Stimulated activated naive CD8-positive, alpha-beta T cell treated with anti-CD3 and anti-CD28 coated beads, Interleukin-15, Interleukin-2, amounts not matched to agents 100 ng/mL and 50 ng/mL, for 24 hours (primary cell): ENCODE measurements around the gene KCNQ1OT1.

Experiments used
- H3K27ac Mint-ChIP-seq: one replicate; pipeline ENCODE4 v1.8.0; 2021; ENCODE audit warnings: mild to moderate bottlenecking, mixed read lengths
- H3K27me3 Mint-ChIP-seq: one replicate; pipeline ENCODE4 v1.8.0; 2021; ENCODE audit warnings: mixed read lengths
- H3K36me3 Mint-ChIP-seq: one replicate; pipeline ENCODE4 v1.8.0; 2021; ENCODE audit warnings: low read depth, mixed read lengths
- H3K4me1 Mint-ChIP-seq: one replicate; pipeline ENCODE4 v1.8.0; 2021; ENCODE audit warnings: low read depth, mixed read lengths
- H3K4me3 Mint-ChIP-seq: one replicate; pipeline ENCODE4 v1.8.0; 2021; ENCODE audit warnings: mild to moderate bottlenecking, mixed read lengths
- H3K9me3 Mint-ChIP-seq: one replicate; pipeline ENCODE4 v1.8.0; 2021; ENCODE audit warnings: mixed read lengths

Gene KCNQ1OT1

DNA sequence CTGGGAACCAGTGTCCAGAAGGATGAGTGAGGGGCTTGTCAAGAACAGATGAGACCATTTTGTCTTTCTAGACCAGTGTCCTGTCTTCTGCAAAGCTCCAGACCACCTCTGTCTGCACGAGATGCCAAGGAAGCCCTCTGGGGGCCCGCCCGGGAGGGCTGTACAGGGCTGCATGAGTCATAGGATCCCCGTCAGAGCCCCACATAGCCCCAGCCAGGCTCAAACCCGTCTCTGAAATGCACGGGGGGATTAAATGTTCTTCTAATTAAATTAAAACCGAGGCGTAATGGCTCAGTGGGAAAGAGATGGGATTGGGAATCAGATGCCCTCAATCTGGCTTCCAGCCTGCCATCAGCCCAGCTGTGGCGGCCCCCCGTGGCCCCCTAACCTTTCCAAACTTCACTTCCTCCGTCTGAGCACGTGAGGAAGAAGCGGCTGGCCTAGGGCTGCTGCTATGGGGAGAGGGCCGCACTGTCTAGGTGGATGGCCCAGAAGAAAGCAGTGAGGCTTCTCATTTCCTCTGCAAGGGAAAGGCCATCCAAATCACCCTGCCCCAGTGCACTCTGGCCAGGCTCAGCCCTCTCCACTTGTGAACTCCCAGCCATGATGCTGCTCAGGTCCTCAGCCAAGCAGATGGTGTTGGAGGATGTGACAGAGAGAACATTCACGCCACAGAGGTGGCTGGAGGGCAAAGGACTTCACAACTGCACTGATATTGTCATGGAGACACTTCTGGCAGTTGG lies 32.8 kb downstream of the KCNQ1OT1 start:
- Mint-ChIP-seq H3K36me3 (no peaks in the 10 kb centered on the region), H3K27ac (no peak overlapping the region), H3K27me3 (no peaks in the 10 kb centered on the region), H3K4me3 (no peak overlapping the region), H3K9me3 (no peaks in the 10 kb centered on the region), H3K4me1 (no peaks in the 10 kb centered on the region)

- H3K4me3 Mint-ChIP-seq: no peak overlapping the region
- H3K9me3 Mint-ChIP-seq: no peaks in the 10 kb centered on the region
- no peaks in the 10 kb centered on the region for H3K27me3 Mint-ChIP-seq
- H3K27ac Mint-ChIP-seq: no peak overlapping the region
- no peaks in the 10 kb centered on the region for H3K36me3 Mint-ChIP-seq
- H3K4me1 Mint-ChIP-seq: no peaks in the 10 kb centered on the region
Observed at GRCh38 chr11:2666401-2666741, 33.4 kb downstream of the KCNQ1OT1 start.

DNA sequence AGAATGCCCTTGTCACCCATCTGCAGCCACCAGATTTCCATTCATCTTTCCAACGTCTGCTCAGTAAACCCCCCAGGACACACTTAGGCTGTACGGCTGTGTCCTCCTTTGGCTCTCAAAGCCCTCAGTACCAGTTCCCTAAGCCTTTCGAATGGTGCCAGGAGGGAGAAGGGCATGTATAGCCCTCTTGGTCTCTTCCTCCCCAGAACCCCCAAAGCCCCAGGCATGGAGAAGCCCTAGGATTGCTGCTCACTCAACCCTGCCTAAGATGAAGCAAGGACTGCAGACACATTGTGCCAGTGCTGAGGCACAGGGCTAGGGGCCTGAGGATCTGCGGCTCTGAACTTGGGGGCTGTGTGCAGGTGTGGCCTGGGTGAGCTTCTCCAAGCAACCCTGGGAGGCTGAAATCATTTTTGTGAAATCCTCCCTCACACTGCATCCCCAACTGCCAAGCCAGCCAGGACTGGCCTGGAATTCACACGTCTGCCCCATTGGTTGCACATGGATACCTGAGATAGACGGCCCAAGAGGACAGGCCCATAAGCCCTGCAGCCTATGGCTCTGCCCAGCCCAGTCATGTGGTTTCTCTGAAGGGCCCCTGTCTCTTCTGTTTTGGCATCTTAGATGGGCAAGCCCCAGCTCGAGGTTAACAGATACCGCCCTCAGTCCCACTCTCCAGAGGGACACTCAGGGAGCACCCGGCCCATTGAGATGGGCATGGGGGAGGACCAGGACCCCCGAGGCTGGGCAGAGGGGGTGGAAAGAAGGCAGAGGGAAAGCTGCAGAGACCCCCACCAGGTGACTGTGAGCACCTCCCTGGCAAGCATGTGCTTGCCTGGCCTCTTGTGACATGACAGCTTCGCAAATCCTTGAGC lies 34.0 kb downstream of the KCNQ1OT1 start:
- Mint-ChIP-seq H3K4me1 (no peaks in the 10 kb centered on the region), H3K27ac (no peak overlapping the region), H3K27me3 (no peaks in the 10 kb centered on the region), H3K9me3 (peaks cover 3% of the 10 kb centered on the region), H3K4me3 (no peak overlapping the region), H3K36me3 (no peaks in the 10 kb centered on the region)

- Mint-ChIP-seq H3K4me1 (no peaks in the 10 kb centered on the region), H3K9me3 (peaks cover 4% of the 10 kb centered on the region), H3K27ac (no peak overlapping the region), H3K4me3 (no peak overlapping the region), H3K36me3 (peaks cover 4% of the 10 kb centered on the region), H3K27me3 (no peaks in the 10 kb centered on the region)
Observed at GRCh38 chr11:2664791-2665525, 34.8 kb downstream of the KCNQ1OT1 start.

DNA sequence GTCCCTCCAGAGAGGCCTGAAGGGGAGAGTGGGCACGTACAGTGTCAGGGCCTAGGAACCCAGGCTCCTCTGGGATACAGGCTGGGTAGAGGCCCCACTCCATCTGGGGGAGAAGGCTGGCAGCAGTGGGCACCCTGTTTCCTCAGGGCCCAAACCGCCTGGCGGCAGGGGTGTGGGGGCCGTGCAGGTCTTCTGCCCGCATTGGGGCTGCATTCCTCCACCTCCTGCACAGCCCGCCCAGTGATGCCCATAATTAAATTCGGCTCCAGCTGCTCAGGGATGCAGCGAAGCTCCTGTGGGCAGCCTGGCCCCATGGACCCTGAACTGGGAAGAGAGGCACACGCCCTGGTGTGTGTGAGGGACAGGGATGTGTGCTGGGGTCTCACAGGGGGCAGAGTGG lies 35.4 kb downstream of the KCNQ1OT1 start:
- H3K36me3 Mint-ChIP-seq: peaks cover 4% of the 10 kb centered on the region
- H3K27me3 Mint-ChIP-seq: no peaks in the 10 kb centered on the region
- no peak overlapping the region for H3K4me3 Mint-ChIP-seq
- H3K27ac Mint-ChIP-seq: no peak overlapping the region
- H3K4me1 Mint-ChIP-seq: no peaks in the 10 kb centered on the region
- H3K9me3 Mint-ChIP-seq: peaks cover 4% of the 10 kb centered on the region

- Mint-ChIP-seq H3K4me1 (no peaks in the 10 kb centered on the region), H3K27ac (no peak overlapping the region), H3K9me3 (peaks cover 4% of the 10 kb centered on the region), H3K36me3 (peaks cover 8% of the 10 kb centered on the region), H3K27me3 (no peaks in the 10 kb centered on the region), H3K4me3 (no peak overlapping the region)
Observed at GRCh38 chr11:2663915-2664314, 35.9 kb downstream of the KCNQ1OT1 start.

DNA sequence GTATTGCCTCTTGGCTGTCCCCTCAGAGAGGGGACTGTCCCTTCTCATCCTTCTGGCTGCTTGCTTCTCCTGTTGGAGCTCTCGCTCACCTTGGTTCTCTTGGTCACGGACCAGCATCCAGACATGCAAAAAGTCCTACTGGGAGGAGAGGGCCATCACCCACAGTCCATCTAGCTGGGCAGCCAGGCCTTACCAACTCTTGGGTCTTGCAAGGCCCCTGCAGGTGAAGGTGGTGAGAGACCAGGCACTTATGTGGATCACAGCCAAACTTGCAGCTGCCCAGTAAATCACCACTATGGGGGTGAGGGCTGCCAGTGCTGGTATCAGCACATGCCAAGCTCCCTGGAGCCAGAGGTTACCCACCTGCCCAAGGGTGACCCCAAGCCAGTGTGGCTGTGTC lies 36.3 kb downstream of the KCNQ1OT1 start:
- H3K27me3 Mint-ChIP-seq: no peaks in the 10 kb centered on the region
- H3K4me1 Mint-ChIP-seq: no peaks in the 10 kb centered on the region
- no peak overlapping the region for H3K4me3 Mint-ChIP-seq
- H3K9me3 Mint-ChIP-seq: peaks cover 4% of the 10 kb centered on the region
- H3K36me3 Mint-ChIP-seq: peaks cover 10% of the 10 kb centered on the region
- no peak overlapping the region for H3K27ac Mint-ChIP-seq

DNA sequence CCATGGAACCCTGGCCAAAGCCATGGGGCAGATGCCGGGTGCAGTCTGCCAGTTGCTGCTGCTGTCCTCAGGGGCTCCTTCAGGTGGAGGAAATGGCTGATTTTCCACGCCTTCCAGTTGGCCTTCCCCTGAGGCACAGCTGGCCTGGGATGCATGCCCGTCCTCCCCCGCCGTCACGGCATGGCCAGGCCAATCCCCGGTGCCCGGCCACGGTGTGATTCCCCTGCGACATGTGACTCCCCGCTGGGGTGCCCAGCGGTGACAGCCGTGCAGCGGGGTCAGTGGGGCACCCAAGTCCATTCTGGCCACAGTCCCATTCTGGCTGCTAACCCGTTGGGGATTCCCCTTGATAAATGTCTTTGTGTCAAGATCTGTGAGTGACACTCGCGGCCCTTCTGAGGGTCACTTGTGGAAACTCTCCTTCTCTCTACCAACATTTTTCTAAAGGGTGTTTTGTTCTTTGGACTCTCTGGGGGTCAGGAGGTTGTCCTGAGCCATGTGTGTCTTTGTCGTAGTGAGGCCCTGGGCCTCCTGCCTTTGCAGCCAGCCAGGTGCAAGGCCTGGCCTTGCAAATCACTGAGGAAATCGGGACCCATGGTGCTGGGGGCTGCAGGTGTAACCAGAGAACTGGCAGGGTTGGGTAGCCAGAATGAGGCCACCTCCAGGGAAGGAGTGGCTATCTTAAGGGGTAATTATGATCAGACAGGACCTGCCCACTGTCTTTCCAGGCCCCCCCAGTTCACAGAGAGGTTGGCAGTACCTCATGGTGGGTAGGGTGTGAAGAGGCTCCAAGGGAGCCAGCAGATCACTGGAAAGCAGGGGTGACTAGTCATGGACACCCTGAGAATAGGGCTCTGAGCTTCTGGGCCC lies 37.1 kb downstream of the KCNQ1OT1 start:
- H3K36me3 Mint-ChIP-seq: peaks cover 10% of the 10 kb centered on the region
- no peak overlapping the region for H3K27ac Mint-ChIP-seq
- H3K4me1 Mint-ChIP-seq: no peaks in the 10 kb centered on the region
- no peak overlapping the region for H3K4me3 Mint-ChIP-seq
- H3K27me3 Mint-ChIP-seq: no peaks in the 10 kb centered on the region
- peaks cover 4% of the 10 kb centered on the region for H3K9me3 Mint-ChIP-seq

DNA sequence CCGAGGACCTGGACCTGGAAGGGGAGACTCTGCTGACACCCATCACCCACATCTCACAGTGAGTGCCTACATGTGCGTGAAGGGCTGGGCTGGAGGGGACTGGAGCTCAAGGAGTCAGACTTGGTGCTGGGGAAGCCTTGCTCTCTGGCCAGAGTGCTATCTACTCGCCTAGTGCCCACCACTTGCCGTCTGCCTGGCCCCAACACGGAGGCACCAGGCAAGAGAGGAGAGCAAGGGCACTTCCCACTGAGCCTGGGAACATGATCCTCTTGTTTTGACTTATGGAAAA lies 37.8 kb downstream of the KCNQ1OT1 start:
- no peak overlapping the region for H3K27ac Mint-ChIP-seq
- H3K36me3 Mint-ChIP-seq: peaks cover 10% of the 10 kb centered on the region

GRCh38 chr11:2661173-2662023 lies 38.4 kb downstream of the KCNQ1OT1 start:
- Mint-ChIP-seq H3K27ac (no peak overlapping the region), H3K27me3 (no peaks in the 10 kb centered on the region), H3K36me3 (peaks cover 11% of the 10 kb centered on the region), H3K4me1 (peaks cover 2% of the 10 kb centered on the region), H3K4me3 (no peak overlapping the region), H3K9me3 (peaks cover 4% of the 10 kb centered on the region)

More for the DNA sequence above, 37.8 kb downstream of the KCNQ1OT1 start:
- H3K27me3 Mint-ChIP-seq: no peaks in the 10 kb centered on the region
- H3K4me1 Mint-ChIP-seq: no peaks in the 10 kb centered on the region
- peaks cover 4% of the 10 kb centered on the region for H3K9me3 Mint-ChIP-seq
- H3K4me3 Mint-ChIP-seq: no peak overlapping the region

GRCh38 chr11:2660357-2660939 lies 39.3 kb downstream of the KCNQ1OT1 start:
- no peak overlapping the region for H3K4me3 Mint-ChIP-seq
- peaks cover 16% of the 10 kb centered on the region for H3K36me3 Mint-ChIP-seq
- H3K27ac Mint-ChIP-seq: no peak overlapping the region
- H3K9me3 Mint-ChIP-seq: peaks cover 4% of the 10 kb centered on the region
- no peaks in the 10 kb centered on the region for H3K27me3 Mint-ChIP-seq
- H3K4me1 Mint-ChIP-seq: peaks cover 9% of the 10 kb centered on the region

- no peak overlapping the region for H3K27ac Mint-ChIP-seq
- no peak overlapping the region for H3K4me3 Mint-ChIP-seq
- H3K36me3 Mint-ChIP-seq: peaks cover 16% of the 10 kb centered on the region
- H3K27me3 Mint-ChIP-seq: no peaks in the 10 kb centered on the region
- peaks cover 4% of the 10 kb centered on the region for H3K9me3 Mint-ChIP-seq
- H3K4me1 Mint-ChIP-seq: peaks cover 9% of the 10 kb centered on the region
Observed at GRCh38 chr11:2657697-2658284, 42.0 kb downstream of the KCNQ1OT1 start.

GRCh38 chr11:2656859-2657258 lies 42.9 kb downstream of the KCNQ1OT1 start:
- peaks cover 16% of the 10 kb centered on the region for H3K36me3 Mint-ChIP-seq
- H3K27ac Mint-ChIP-seq: no peak overlapping the region
- H3K4me3 Mint-ChIP-seq: no peak overlapping the region
- H3K9me3 Mint-ChIP-seq: peaks cover 4% of the 10 kb centered on the region
- H3K27me3 Mint-ChIP-seq: no peaks in the 10 kb centered on the region
- peaks cover 9% of the 10 kb centered on the region for H3K4me1 Mint-ChIP-seq
